Muscle of back (tissue), 13 donors: Measurements from ENCODE around the gene PLP2. TPM values are rescaled to one million over a fixed set of nuclear protein-coding genes. Genes with fewer than 3 reads are reported as not detected.
A peak's percentile ranks its signal among the peaks of the same experiment; 100 is the strongest.
"Not testable (repeated sequence)": the region's sequence is repeated elsewhere in the genome, so short reads cannot be mapped to it uniquely, and the experiment has no call there.

ENCODE experiments used
- DNase-seq, 3 donors: peaks; one replicate each; pipeline versions ENCODE4 v3.0.0 to v3.0.0-alpha.2; 2013
- long read RNA-seq, 9 donors: transcript quantifications; one replicate each; lab custom pipeline, GENCODE V29; 2026
- polyA plus RNA-seq, 10 donors: library from polyadenylated mRNA; unstranded; fragments of 120-200 nt; gene quantifications; one replicate each; pipeline ENCODE4 v1.2.1, GENCODE V29; 2013; ENCODE audit not compliant: insufficient read length in 10 of 10

The PLP2 gene
- polyA plus RNA-seq: 100 to 1,000 TPM in 9 of 10 donors, 10 to 100 TPM in 1; 75.3 to 165 (median 144) TPM
- long read RNA-seq, donor 1, transcript PLP2-202 (5 exons, 1,079 nt): major isoform, 56 of 56 reads
- long read RNA-seq, donor 1, partial matches to known transcripts: 0 of 56 reads
- long read RNA-seq, donor 1, other reads (novel, unspliced or antisense): 0 of 56 reads
- long read RNA-seq, donor 2, transcript PLP2-202 (5 exons, 1,079 nt): major isoform, 70 of 79 reads
- long read RNA-seq, donor 2, partial matches to known transcripts: 9 of 79 reads
- long read RNA-seq, donor 2, other reads (novel, unspliced or antisense): 0 of 79 reads
- long read RNA-seq, donor 3: 0 reads
- long read RNA-seq, donor 4, transcript PLP2-202 (5 exons, 1,079 nt): major isoform, 48 of 48 reads
- long read RNA-seq, donor 4, partial matches to known transcripts: 0 of 48 reads
- long read RNA-seq, donor 4, other reads (novel, unspliced or antisense): 0 of 48 reads
- long read RNA-seq, donor 5, transcript PLP2-202 (5 exons, 1,079 nt): major isoform, 76 of 126 reads
- long read RNA-seq, donor 5, partial matches to known transcripts: 49 of 126 reads
- long read RNA-seq, donor 5, other reads (novel, unspliced or antisense): 0 of 126 reads
- long read RNA-seq, donor 6, transcript PLP2-202 (5 exons, 1,079 nt): major isoform, 73 of 73 reads
- long read RNA-seq, donor 6, partial matches to known transcripts: 0 of 73 reads
- long read RNA-seq, donor 6, other reads (novel, unspliced or antisense): 0 of 73 reads
- long read RNA-seq, donor 7, transcript PLP2-202 (5 exons, 1,079 nt): major isoform, 42 of 50 reads
- long read RNA-seq, donor 7, partial matches to known transcripts: 8 of 50 reads
- long read RNA-seq, donor 7, other reads (novel, unspliced or antisense): 0 of 50 reads
- long read RNA-seq, donor 8, transcript PLP2-202 (5 exons, 1,079 nt): major isoform, 23 of 25 reads
- long read RNA-seq, donor 8, partial matches to known transcripts: 0 of 25 reads
- long read RNA-seq, donor 8, other reads (novel, unspliced or antisense): 0 of 25 reads
- long read RNA-seq, donor 9, transcript PLP2-202 (5 exons, 1,079 nt): major isoform, 8 of 14 reads
- long read RNA-seq, donor 9, partial matches to known transcripts: 6 of 14 reads
- long read RNA-seq, donor 9, other reads (novel, unspliced or antisense): 0 of 14 reads

DNA sequence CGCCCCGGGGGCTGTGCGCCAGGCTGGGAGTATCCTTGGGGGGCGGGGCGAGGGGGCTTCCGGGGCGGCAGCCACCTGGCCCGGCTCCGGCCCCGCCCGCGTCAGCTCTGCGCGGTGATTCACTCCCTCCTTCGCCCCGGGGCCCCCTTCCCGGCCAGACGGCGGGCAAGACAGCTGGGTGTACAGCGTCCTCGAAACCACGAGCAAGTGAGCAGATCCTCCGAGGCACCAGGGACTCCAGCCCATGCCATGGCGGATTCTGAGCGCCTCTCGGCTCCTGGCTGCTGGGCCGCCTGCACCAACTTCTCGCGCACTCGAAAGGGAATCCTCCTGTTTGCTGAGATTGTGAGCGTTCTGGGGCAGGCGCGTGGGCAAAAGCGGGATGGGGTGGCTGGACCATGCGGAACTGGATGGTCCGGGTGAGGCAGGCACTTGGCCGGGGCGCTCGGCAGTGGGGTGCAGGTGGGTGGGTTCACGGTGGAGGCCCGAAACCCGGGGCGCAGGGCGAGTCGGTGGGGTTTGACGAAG lies at the start of gene PLP2:
PLP2 (plus strand) TSS at position 147 of the 528 bp plus-strand sequence; CDS start at position 250, 103 bp downstream.
- DNase-seq: peak in 1 of 3 donors; percentile 55

DNA sequence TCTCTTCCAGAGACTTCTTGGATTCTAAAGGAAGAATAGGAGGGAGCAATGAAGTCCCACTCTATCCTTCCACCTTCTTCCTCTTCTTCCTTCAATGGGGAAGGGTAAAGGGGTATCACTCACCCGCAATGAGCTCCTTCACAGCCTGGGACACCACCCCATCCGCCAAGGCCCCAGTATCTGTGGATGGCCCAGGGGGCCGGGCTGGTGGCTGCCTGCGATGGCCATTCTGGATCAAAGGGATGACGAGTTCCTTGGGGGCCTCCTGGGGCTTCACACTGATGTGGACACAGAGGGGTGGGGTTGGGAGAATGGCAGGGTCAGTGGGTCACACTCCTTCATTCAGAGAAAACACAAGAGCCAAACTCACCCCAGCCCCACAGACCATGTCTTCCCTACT lies 49.2 kb upstream of the PLP2 start:
- DNase-seq: no peak

DNA sequence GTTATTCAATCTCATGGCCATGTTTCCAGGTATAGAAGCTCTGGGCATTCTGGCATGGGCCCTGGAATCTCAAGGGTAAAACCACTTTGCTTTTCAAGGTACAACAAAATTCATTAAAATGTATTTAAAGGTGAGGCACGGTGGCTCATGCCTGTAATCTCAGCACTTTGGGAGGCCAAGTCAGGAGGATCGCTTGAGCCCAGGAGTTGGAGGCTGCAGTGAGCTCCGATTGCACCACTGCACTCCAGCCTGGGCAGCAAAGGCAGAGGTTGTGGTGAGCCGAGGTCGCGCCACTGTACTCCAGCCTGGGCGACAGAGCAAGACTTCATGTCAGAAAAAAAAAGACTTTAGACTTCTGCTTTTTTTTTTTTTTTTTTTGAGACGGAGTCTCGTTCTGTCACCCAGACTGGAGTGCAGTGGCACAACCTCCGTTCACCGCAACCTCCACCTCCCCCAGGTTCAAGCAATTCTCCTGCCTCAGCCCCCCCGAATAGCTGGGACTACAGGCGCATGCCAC lies 43.9 kb upstream of the PLP2 start:
- not testable (repeated sequence) for DNase-seq

DNA sequence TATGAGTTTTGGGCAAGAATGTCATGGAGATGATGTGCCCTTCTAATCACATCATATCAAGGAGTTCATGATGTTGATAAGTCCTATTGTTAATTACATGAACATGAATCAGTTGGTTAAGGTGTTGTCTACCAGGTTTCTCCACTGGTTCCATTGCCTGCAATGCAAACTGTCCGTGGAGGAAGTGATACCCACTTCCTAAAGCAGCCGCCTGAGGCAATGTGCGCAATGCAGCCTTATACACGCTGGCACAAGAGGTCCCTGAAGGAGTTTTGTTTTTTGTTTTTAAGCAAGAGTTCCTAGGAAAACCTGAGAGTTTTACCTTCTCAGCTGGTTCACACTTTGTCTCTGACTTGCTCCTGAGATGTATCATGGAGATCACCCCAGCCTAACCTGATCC lies 42.3 kb upstream of the PLP2 start:
- DNase-seq: no peak

DNA sequence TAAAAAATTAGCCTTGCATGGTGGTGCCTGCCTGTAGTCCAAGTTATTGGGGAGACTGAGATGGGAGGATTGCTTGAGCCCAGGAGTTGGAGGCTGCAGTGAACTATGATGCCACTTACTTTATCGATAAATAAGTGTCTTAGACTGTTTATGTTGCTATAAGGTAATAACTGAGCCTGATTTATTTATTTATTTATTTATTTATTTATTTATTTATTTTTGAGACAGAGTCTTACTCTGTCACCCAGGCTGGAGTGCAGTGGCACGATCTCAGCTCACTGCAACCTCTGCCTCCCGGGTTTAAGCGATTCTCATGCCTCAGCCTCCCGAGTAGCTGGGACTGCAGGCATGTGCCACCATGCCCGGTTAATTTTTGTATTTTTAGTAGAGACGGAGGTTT lies 39.4 kb upstream of the PLP2 start:
- DNase-seq: not testable (repeated sequence)

DNA sequence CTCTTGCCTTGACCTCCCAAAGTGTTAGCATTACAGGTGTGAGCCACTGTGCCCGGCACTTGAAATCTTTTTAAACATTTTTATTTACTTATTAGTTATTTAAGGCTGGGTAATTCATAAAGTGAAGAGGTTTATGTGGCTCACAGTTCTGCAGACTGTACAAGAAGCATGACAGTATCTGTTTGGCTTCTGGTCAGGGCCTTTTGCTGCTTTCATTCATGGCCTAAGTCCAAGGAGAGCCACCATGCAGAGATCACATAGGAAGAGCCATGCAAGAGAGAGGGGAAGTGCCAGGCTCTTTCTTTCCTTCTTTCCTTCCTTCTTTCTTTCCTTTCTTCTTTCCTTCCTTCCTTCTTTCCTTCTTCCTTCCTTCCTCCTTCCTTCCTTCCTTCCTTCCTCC lies 37.9 kb upstream of the PLP2 start:
- no peak for DNase-seq

DNA sequence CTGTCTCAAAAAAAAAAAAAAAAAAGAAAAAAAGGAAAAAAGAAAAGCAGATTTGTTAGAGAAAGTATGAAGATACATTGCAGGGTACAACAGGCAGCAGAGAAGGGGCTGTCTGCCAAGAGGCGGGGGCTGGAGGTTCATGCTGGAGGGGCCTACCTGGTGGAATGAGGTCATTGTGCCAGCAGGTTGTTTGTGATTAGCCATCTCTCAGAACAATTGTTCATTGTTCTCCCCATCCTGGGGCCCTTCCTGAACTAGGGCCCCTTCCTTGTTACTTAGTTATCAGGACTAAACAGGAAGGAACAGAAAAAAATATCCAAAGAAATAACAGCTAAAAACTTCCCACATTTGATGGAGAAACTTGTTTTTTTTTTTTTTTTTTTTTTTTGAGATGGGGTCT lies 34.2 kb upstream of the PLP2 start:
- no peak for DNase-seq

- DNase-seq: no peak
Measured at GRCh38 chrX:49139713-49140112, 32.0 kb upstream of the PLP2 start.

DNA sequence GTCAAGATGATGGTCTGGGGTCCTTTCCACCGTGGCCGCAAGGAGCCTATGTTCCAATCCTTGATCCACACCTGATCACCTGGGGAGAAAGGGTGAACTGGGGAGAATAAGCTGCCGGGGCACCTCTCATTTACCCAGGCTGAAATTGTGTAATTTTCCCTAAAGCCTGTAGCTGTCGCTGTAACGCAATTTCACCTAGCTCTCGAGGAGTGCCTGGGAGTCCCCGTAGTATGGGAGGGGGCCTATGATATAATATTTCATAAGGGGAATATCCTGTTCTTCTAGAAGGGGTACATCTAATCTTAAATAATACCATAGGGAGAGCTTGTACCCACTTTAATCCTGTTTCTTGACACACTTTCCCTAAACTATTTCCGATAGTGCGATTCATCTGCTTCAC lies 29.4 kb upstream of the PLP2 start:
- not testable (repeated sequence) for DNase-seq

DNA sequence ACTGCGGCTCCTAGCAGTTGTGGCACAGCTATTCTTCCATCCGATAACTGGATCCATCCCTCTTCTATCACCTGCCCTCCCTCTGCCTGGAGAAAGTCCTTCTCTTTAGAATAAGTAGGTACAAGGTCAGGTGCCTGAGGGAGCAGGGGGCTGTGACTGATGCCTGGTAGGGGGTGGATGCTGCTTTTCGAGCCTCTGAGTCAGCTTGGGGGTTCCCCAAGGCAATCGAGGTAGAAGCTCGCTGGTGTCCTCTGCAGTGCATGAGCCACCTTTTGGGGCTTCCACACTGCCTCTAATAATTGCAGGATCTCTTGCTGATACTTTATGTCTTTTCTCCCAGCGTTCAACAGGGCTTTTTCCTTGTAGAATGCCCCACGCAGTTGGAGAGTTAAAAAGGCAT lies 28.5 kb upstream of the PLP2 start:
- not testable (repeated sequence) for DNase-seq

DNA sequence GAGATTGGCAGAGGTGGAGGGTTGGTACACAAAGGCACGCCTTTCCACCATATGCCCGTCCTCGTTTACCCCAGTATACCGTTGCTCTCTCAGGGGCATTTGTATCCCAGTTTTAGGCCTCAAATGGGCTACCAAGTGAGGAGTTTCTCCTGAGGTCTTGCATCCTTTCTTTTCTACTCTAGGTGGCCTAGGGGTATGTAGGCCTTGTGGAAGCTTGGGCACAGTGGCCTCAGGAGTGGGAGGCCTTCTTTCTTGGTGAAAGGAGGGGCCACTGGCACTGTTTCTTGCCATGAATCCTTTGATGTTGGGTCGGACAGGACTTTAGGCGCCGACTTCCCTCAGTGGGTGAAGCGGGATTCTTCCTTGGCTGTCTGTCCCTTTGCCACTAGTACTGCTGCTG lies 24.4 kb upstream of the PLP2 start:
- DNase-seq: no peak

DNA sequence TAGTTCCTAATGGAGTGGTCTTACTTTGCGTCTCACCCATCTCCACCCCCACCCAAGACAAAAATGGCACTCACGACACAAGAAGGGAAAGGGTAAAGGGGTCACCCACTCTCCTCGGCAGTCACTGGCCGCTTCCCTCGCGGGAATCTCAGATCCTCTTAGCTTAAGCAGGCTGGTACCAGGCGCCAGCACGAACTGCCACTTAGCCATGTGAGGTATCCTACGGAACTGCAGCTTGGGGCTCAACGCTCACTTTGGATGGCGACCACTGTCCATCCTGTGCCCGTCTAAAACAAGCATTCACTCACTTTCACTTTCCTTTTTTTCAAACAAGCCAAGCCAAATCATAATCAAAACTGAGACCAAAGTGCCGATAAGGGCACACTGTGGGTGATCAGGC lies 23.8 kb upstream of the PLP2 start:
- DNase-seq: no peak

GRCh38 chrX:49148390-49149100 lies 23.2 kb upstream of the PLP2 start:
- not testable (repeated sequence) for DNase-seq

DNA sequence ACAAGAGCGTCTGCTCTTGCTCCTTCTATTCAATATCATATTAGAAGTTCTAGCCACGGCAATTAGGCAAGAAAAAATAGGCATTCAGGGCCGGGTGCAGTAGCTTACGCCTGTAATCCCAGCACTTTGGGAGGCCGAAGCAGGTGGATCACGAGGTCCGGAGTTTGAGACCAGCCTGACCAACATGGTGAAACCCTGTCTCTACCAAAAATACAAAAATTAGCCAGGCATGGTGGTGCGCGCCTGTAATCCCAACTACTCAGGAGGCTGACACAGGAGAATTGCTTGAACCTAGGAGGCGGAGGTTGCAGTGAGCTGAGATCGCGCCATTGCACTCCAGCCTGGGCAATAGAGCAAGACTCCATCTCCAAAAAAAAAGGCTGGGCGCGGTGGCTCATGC lies 22.4 kb upstream of the PLP2 start:
- not testable (repeated sequence) for DNase-seq

DNA sequence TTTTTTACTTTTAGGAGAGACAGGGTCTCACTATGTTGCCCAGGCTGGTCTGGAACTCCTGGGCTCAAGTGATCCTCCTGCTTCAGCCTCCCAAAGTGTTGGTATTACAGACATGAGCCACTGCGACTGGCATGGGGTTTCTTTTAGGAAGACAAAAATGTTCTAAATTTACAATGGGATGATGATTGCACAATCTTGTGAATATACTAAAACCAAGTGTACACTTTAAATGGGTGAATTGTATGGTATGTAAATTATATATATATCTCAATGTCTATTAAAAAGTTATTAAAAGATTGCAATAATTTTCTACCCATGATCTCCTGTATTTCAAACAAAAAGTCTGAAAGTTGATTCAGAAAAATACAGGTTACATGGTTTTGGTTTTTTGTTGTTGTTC lies 18.2 kb upstream of the PLP2 start:
- no peak for DNase-seq

DNA sequence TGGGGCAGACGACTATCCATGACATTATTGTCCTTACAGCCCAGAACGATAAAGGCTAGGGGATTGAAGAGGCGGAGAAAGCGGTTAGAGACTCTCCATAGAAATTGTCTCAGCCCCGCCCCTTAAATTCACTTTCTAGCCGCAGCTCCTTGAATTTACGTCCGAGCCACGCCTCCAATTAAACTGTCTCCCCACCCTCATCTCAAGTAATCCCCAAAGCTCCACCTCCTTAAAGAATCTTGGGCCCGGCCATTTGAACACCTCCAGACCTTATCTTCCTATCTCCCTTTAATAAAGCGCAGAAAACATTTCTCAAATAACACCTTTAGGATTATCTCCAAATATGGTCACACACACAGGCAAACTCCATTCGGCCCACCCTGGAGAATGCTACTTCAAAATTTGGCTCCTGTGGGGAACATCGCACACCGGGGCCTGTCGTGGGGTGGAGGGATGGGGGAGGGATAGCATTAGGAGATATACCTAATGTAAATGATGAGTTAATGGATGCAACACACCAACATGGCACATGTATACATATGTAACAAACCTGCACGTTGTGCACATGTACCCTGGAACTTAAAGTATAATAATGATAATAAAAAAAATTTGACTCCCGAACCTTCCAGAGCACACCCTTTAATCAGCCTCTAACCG lies 16.3 kb upstream of the PLP2 start:
- DNase-seq: peak; percentile 25 to 64 (median 52)

- peak; percentile 88 to 93 (median 88) for DNase-seq
Measured at GRCh38 chrX:49155900-49156837, 15.5 kb upstream of the PLP2 start.

DNA sequence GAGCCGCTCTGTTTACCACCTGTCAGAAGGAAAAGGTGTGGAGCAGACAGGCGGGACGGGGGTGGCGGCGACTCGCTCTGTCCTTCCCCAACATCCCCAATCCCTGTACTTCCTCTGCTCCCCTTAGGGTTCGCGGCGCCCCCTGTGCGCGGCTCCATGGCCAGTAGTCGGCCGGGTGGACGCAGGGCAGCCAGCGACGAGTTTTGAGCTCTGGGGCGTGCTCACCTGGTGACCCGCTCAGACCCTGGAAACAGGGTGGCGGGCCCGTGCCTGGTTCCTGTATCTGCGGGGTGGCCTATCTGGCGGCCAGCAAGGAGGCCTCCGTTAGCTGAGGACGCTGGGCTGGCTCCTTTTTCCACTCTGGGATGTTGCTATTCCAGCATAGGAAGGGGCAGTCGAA lies 14.5 kb upstream of the PLP2 start:
- no peak for DNase-seq

- DNase-seq: no peak
Measured at GRCh38 chrX:49160908-49161307, 10.8 kb upstream of the PLP2 start.
